Stomach smooth muscle (tissue), 2 donors: Measurements from ENCODE around the gene ARHGEF6.
"Not testable (repeated sequence)": the region's sequence is repeated elsewhere in the genome, so short reads cannot be mapped to it uniquely, and the experiment has no call there.

Source experiments
- H3K27ac ChIP-seq: one replicate; pipeline ENCODE4 v1.7.0; 2013; ENCODE audit warnings: mild to moderate bottlenecking, low read length, inconsistent platforms
- H3K27me3 ChIP-seq, 2 donors: one replicate each; pipeline ENCODE4 v1.7.0; 2013; ENCODE audit warnings: low read length in 2 of 2; ENCODE audit not compliant: insufficient read depth in 2 of 2, control insufficient read depth in 1 of 2
- H3K36me3 ChIP-seq, 2 donors: one replicate each; pipeline ENCODE4 v1.7.0; 2013; ENCODE audit warnings: low read length in 2 of 2; ENCODE audit not compliant: control insufficient read depth in 2 of 2, insufficient read depth in 2 of 2
- H3K4me1 ChIP-seq: one replicate; pipeline ENCODE4 v1.7.0; 2013; ENCODE audit warnings: low read length; ENCODE audit not compliant: control insufficient read depth, insufficient read depth
- H3K4me3 ChIP-seq, 2 donors: one replicate each; pipeline ENCODE4 v1.7.0; 2013; ENCODE audit warnings: low read length in 2 of 2
- H3K9ac ChIP-seq, 2 donors: one replicate each; pipeline ENCODE4 v1.7.0; 2013; ENCODE audit warnings: low read length in 2 of 2, mild to moderate bottlenecking in 1 of 2
- H3K9me3 ChIP-seq, 2 donors: one replicate each; pipeline ENCODE4 v1.7.0; 2013; ENCODE audit warnings: low read length in 2 of 2; ENCODE audit not compliant: control insufficient read depth in 2 of 2
- donor health status: healthy.
- donor health status: Pancreatic carcinoma.

The ARHGEF6 gene

DNA sequence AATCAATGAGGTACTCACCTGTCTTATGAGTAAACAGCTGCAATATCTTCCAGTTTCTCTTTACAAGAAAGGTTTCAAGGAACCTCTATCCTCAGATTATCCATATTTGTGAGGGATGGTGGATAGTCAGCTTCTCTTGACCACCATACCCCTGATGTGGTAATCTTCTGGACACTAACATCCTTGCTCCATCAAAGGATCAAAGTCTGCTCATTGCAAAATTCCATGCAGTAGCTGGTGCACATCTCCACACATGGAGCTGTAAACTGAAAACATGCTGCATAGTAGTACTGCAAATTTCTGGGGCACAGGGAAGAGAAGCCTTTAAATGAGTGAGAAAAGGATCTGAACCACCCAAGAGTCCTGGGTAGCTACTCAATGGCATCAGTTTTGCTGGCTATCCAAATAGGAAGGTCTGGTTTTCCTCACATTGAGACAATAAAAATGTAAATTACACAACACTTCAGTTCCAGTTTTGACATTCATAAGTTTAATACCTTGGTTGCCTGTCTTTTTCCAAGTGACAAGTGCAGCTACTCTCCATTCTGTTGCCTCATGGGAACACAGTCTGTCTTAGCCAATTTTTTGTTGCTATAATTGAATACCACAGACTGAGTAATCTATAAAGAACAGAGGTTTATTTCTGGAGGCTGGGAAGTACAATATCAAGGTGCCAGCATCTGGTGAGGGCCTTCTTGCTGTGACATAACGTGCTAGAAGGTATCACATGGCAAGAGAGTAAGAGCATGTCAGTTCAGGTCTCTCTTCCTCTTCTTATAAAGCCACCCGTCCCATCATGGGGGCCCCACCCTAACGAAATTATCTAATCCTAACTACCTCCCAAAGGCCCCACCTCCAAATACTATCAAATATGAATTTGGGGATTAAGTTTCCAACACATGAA, 34.4 kb upstream of the ARHGEF6 start:
- no peaks in the 10 kb centered on the region for H3K4me1 ChIP-seq
- H3K9ac ChIP-seq: no peak overlapping the region
- H3K36me3 ChIP-seq: peaks cover 0 to 2% of the 10 kb centered on the region in 2 donors
- no peak overlapping the region for H3K4me3 ChIP-seq
- no peak overlapping the region for H3K27ac ChIP-seq
- H3K9me3 ChIP-seq: no peaks in the 10 kb centered on the region
- H3K27me3 ChIP-seq: no peaks in the 10 kb centered on the region

DNA sequence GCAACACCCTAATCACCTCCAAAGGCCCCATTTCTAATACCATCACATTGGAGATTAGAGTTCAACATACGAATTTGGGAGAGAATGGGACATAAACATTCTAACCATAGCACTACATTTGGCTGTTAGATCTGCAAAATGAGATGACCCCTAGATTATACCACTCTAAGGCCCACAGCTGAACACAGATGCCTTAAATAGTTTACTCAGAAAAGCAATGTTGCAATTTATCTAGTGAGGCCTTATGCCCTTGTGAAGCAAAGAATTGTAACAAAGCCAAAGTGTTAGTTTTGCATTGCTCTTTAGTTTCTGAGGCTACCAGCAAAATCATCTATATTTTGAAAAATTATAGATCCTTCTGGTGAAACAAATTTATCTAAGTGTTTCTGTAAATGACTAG, 31.6 kb upstream of the ARHGEF6 start:
- H3K36me3 ChIP-seq: no peaks in the 10 kb centered on the region
- no peak overlapping the region for H3K9ac ChIP-seq
- H3K27me3 ChIP-seq: peaks cover 0 to 4% of the 10 kb centered on the region in 2 donors
- H3K4me3 ChIP-seq: no peak overlapping the region
- H3K9me3 ChIP-seq: no peaks in the 10 kb centered on the region
- H3K27ac ChIP-seq: no peak overlapping the region
- H3K4me1 ChIP-seq: no peaks in the 10 kb centered on the region

DNA sequence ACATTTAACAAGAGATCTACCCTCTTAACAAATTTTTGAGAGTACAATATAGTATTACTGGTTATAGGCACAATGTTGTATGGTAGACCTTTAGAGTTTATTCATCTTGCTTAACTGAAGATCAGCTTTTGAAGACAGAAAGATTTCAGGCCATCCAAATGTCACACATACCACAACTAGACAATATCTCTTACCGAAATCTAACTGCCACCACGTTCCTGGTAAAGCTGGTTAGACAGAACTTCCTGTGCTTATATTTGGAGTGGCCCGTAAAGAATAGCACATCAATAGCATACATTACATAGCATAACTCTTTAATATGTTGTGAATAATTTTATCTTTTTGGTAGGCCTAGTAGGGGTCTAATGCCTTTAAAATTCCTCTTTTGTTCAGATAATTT, 29.8 kb upstream of the ARHGEF6 start:
- Histone ChIP-seq H3K36me3 (no peaks in the 10 kb centered on the region), H3K27ac (no peak overlapping the region), H3K9me3 (no peaks in the 10 kb centered on the region), H3K27me3 (peaks cover 0 to 4% of the 10 kb centered on the region in 2 donors), H3K4me3 (no peak overlapping the region), H3K4me1 (no peaks in the 10 kb centered on the region), H3K9ac (no peak overlapping the region)

DNA sequence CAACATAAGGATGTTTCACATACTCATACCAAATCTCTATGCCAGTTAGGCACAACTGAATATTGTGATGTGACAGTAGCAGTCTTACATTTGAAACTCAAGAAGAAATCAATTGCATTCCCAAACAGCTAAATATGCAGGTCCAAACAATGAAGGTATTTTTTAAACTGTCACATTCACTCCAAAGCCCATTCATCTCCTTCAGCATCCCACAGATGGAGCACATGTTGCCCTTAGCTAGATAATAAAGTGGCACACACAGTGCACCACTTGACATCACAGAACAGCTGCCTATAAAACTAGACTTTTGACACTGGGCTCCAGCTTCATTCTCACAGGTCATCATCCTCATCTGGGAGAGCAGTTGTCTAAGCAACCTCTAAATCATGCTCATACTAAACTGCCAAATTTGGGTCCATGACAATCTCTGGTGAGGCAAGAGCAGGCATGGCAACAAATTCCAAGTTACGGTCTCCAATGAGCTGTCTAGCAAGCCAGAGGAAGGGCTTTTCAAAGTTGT, 26.2 kb upstream of the ARHGEF6 start:
- Histone ChIP-seq H3K9ac (no peak overlapping the region), H3K9me3 (no peaks in the 10 kb centered on the region)

DNA sequence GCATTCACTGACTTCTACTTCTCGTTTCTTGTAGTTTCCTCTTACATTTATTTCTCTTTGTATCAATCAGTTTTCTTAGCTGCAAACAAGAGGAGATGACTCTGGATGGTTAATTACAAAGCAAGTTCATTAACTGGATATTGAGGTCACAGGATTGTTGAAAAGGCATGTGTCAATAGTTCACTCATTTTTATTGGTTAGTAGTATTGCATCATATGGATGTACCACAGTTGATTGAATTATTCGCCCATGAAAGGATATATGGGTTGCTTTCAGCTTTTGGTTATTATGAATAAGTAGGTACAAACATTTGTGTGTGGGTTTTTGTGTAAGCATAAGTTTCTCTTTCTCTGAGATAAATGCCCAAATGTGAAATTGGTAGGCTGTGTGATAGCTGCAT, 21.8 kb upstream of the ARHGEF6 start:
- Histone ChIP-seq H3K4me1 (no peaks in the 10 kb centered on the region), H3K27ac (no peak overlapping the region), H3K9ac (no peak overlapping the region), H3K4me3 (no peak overlapping the region), H3K27me3 (peaks cover 0 to under 1% of the 10 kb centered on the region in 2 donors), H3K36me3 (no peaks in the 10 kb centered on the region), H3K9me3 (no peaks in the 10 kb centered on the region)

More for the DNA sequence above, 26.2 kb upstream of the ARHGEF6 start:
- Histone ChIP-seq H3K27me3 (peaks cover 0 to 4% of the 10 kb centered on the region in 2 donors), H3K4me3 (no peak overlapping the region), H3K4me1 (no peaks in the 10 kb centered on the region), H3K27ac (no peak overlapping the region), H3K36me3 (no peaks in the 10 kb centered on the region)

DNA sequence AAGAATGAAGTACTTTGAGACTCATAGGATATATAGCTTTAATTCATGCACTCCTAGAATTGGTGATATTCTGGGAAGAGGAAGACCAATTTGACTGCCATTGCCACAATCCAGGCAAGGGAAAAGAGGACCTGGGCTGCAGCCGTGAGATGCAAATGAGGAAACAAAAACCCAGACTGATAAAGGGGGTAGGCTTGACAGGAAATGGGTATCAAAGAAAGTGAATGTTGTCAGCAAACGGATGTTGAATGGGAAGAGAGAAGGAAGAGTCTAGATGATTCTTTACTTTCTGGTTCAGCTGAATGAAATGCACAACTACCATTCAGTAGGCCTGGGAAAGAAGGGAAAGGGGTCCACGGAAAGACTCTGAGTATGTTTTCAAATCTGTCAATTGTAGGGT, 17.1 kb upstream of the ARHGEF6 start:
- no peaks in the 10 kb centered on the region for H3K36me3 ChIP-seq
- H3K9ac ChIP-seq: no peak overlapping the region
- H3K27me3 ChIP-seq: no peaks in the 10 kb centered on the region
- H3K9me3 ChIP-seq: no peaks in the 10 kb centered on the region
- H3K27ac ChIP-seq: no peak overlapping the region
- no peak overlapping the region for H3K4me3 ChIP-seq
- H3K4me1 ChIP-seq: no peaks in the 10 kb centered on the region

DNA sequence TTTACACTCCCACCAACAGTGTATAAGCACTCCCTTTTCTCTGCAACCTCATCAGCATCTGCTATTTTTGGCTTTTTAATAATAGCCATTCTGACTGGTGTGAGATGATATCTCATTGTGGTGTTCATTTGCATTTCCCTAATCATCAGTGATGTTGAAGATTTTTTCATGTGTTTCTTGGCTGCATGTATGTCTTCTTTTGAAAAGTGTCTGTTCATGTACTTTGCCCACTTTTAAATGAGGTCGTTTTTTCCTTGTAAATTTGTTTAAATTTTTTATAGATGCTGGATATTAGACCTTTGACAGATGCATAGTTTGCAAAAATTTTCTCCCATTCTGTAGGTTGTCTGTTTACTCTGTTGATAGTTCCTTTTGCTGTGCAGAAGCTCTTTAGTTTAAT, 14.4 kb upstream of the ARHGEF6 start:
- H3K9ac ChIP-seq, H3K27ac ChIP-seq, H3K9me3 ChIP-seq, H3K4me1 ChIP-seq, H3K27me3 ChIP-seq, H3K36me3 ChIP-seq, H3K4me3 ChIP-seq: not testable (repeated sequence)

DNA sequence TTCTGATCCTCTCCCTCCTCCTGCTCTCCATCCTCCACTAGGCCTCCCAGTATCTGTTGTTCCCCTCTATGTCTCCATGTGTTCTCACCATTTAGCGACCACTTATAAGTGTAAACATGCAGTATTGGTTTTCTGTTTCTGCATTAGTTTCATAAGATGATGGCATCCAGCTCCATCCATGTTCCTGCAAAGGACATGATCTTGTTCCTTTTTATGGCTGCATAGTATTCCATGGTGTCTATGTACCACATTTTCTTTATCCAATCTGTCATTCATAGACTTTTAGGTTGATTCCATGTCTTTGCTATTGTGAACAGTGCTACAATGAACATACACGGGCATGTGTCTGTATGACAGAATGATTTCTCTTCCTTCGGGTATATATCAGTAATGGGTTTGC, 13.9 kb upstream of the ARHGEF6 start:
- not testable (repeated sequence) for H3K9ac ChIP-seq, H3K4me1 ChIP-seq, H3K4me3 ChIP-seq, H3K9me3 ChIP-seq, H3K36me3 ChIP-seq, H3K27me3 ChIP-seq, H3K27ac ChIP-seq

DNA sequence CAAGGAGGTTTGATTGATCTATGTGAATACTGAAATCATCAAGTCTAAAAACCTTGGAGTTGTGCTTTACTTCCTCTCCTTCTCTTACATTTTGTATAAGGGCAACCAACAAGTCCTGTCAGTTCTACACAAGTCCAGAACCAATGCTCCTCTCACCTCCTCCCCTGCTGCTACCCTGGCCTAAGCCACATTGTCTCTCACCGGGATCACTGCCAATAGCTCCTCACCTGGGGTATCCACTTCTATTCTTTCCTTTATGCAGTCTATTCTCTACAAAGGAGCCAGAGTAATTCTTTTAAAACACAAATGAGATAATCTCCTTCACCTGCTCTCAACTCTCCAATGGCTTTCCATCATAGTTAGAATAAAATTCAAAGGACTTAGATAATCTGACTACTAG, 13.3 kb upstream of the ARHGEF6 start:
- Histone ChIP-seq H3K4me1 (no peaks in the 10 kb centered on the region), H3K9ac (no peak overlapping the region), H3K9me3 (no peaks in the 10 kb centered on the region), H3K27me3 (no peaks in the 10 kb centered on the region), H3K4me3 (no peak overlapping the region), H3K36me3 (no peaks in the 10 kb centered on the region), H3K27ac (no peak overlapping the region)

DNA sequence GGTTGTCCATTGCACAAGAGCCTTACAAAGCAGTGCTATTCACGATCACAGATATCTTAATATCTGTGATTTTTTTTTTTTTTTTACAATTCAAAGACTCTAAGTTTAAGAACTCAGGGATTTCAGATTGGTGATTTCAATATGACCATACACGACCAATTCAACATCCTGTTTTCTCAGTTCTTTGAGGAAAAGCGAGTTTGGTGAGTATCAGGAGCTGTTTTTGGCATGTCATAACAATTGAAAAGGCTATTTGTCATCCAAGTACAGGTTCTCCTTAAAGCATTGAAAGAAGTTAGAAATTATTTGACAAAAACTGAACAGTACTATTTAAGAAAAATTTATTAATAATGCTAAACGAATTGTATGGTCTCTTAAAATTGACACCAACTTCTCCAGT, 9.1 kb upstream of the ARHGEF6 start:
- Histone ChIP-seq H3K27ac (no peak overlapping the region), H3K9me3 (no peaks in the 10 kb centered on the region), H3K4me1 (no peaks in the 10 kb centered on the region), H3K27me3 (no peaks in the 10 kb centered on the region), H3K4me3 (no peak overlapping the region), H3K9ac (no peak overlapping the region), H3K36me3 (no peaks in the 10 kb centered on the region)

DNA sequence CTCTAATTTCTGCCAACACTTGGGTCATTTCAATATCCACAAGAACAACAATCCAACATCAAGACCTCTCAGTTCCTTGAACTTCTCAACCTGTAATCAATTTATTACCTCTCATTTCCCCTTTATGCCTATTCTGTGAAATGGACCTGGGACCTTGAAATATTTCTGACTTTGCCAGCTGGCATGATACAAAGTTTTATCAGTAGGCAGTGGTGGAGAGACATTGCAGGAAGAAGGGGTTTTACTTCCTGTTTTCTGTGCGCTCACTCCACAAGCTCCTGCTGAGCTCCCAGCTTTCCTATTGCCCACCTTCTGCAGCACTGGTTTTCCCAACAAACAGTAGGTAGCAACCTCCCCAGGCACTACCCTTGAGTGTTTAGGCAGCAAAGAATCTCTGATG, 3.5 kb upstream of the ARHGEF6 start:
- no peak overlapping the region for H3K4me3 ChIP-seq
- no peak overlapping the region for H3K9ac ChIP-seq
- peaks cover 4% of the 10 kb centered on the region for H3K4me1 ChIP-seq
- no peaks in the 10 kb centered on the region for H3K36me3 ChIP-seq
- no peak overlapping the region for H3K27ac ChIP-seq
- H3K9me3 ChIP-seq: no peaks in the 10 kb centered on the region
- H3K27me3 ChIP-seq: no peaks in the 10 kb centered on the region
